IMR-90 (cell line): Measurements from ENCODE around the gene BCAT1. TPM values are rescaled to one million over a fixed set of nuclear protein-coding genes. Genes with fewer than 3 reads are reported as not detected.

Experiments
- ATAC-seq: fragments of 200-7000 bp; cut with Tn5 transposase; 2 replicates; pipeline ENCODE4 v1.9.1; 2020; ENCODE audit warnings: low read depth, mild to moderate bottlenecking, moderate library complexity
- BruUV-seq: library from RNA; stranded (reverse); fragments of 400-500 nt; replicated peaks from 2 replicates; lab custom pipeline; 2021; lab: Mats Ljungman, UMichigan
- CTCF ChIA-PET: fragments of 300-600 bp; formaldehyde crosslinking; extraction: SDS; loops from one replicate; lab custom pipeline; 2021; ENCODE audit warnings: antibody characterized with exemption; lab: Yijun Ruan, JAX
- POLR2A ChIA-PET: fragments of 300-600 bp; sonication (Branson Sonifier 250); formaldehyde crosslinking; loops from one replicate; lab custom pipeline; 2022; ENCODE audit warnings: antibody characterized with exemption; ENCODE audit not compliant: unreplicated experiment; lab: Charles Lee
- DNase-seq: peaks from one replicate; pipeline ENCODE4 v3.0.0; 2013
- H2AFZ ChIP-seq: replicated peaks from 2 replicates; pipeline ENCODE3; 2013; ENCODE audit warnings: low read length, mild to moderate bottlenecking; ENCODE audit not compliant: poor library complexity
- H2AK5ac ChIP-seq: 2 replicates; pipeline ENCODE4 v1.6.1; 2013; ENCODE audit warnings: low read depth, low read length, inconsistent platforms
- H2AK9ac ChIP-seq: replicated peaks from 2 replicates; pipeline ENCODE3; 2013; ENCODE audit warnings: mild to moderate bottlenecking, low read depth, low read length, moderate library complexity; ENCODE audit not compliant: poor library complexity
- H2BK120ac ChIP-seq: 2 replicates; pipeline ENCODE4 v1.6.1; 2013; ENCODE audit warnings: low read depth, low read length, inconsistent platforms
- H2BK15ac ChIP-seq: 3 replicates; pipeline ENCODE4 v1.6.1; 2013; ENCODE audit warnings: low read depth, low read length, inconsistent platforms
- H2BK20ac ChIP-seq: 2 replicates; pipeline ENCODE4 v1.6.1; 2013; ENCODE audit warnings: low read depth, mild to moderate bottlenecking, inconsistent platforms, low read length, moderate library complexity
- H2BK5ac ChIP-seq: 2 replicates; pipeline ENCODE4 v1.6.1; 2013; ENCODE audit warnings: mild to moderate bottlenecking, low read depth, low read length, inconsistent platforms; ENCODE audit not compliant: poor library complexity, severe bottlenecking
- H3K14ac ChIP-seq: replicated peaks from 2 replicates; pipeline ENCODE4 v1.6.1; 2013; ENCODE audit warnings: low read depth, low read length, inconsistent platforms
- H3K18ac ChIP-seq: 2 replicates; pipeline ENCODE4 v1.6.1; 2013; ENCODE audit warnings: low read depth, low read length, control low read depth
- H3K23ac ChIP-seq: 2 replicates; pipeline ENCODE4 v1.6.1; 2013; ENCODE audit warnings: low read depth, low read length, inconsistent platforms
- H3K27ac ChIP-seq: 2 replicates; pipeline ENCODE4 v1.5.1; 2013; ENCODE audit warnings: mild to moderate bottlenecking, control low read depth, low read length; ENCODE audit not compliant: insufficient read depth
- H3K27me3 ChIP-seq: 2 replicates; pipeline ENCODE4 v1.6.1; 2013; ENCODE audit warnings: low read length; ENCODE audit not compliant: control insufficient read depth, insufficient read depth
- H3K36me3 ChIP-seq: 2 replicates; pipeline ENCODE4 v1.6.1; 2013; ENCODE audit warnings: low read length, mixed read lengths; ENCODE audit not compliant: control insufficient read depth, insufficient read depth
- H3K4ac ChIP-seq: 2 replicates; pipeline ENCODE4 v1.6.1; 2013; ENCODE audit warnings: low read depth, low read length, inconsistent platforms
- H3K4me1 ChIP-seq: 2 replicates; pipeline ENCODE4 v1.6.1; 2013; ENCODE audit warnings: low read length, mixed read lengths; ENCODE audit not compliant: control insufficient read depth, insufficient read depth
- H3K4me2 ChIP-seq: 2 replicates; pipeline ENCODE4 v1.6.1; 2013; ENCODE audit warnings: low read depth, mild to moderate bottlenecking, control low read depth, low read length, moderate library complexity
- H3K4me3 ChIP-seq: 2 replicates; pipeline ENCODE4 v1.5.1; 2013; ENCODE audit warnings: low read depth, mild to moderate bottlenecking, control low read depth, low read length, moderate library complexity; ENCODE audit not compliant: insufficient read depth
- H3K56ac ChIP-seq: 2 replicates; pipeline ENCODE4 v1.6.1; 2013; ENCODE audit warnings: low read length, inconsistent platforms; ENCODE audit not compliant: insufficient read depth; ENCODE audit errors: extremely low read depth
- H3K79me1 ChIP-seq, 2 experiments: 2 replicates each; pipeline ENCODE4 v1.6.1; 2013; ENCODE audit warnings: low read length in 2 of 2, inconsistent platforms in 1 of 2, low read depth in 1 of 2
- H3K9ac ChIP-seq: 2 replicates; pipeline ENCODE4 v1.6.1; 2013; ENCODE audit warnings: low read depth, low read length, control low read depth
- H3K9me1 ChIP-seq: 2 replicates; pipeline ENCODE4 v1.6.1; 2013; ENCODE audit warnings: low read length, inconsistent platforms; ENCODE audit not compliant: insufficient read depth
- H3K9me3 ChIP-seq: 2 replicates; pipeline ENCODE4 v1.6.1; 2013; ENCODE audit warnings: low read length; ENCODE audit not compliant: control insufficient read depth, insufficient read depth
- H4K20me1 ChIP-seq: 2 replicates; pipeline ENCODE4 v1.6.1; 2013; ENCODE audit warnings: low read length, inconsistent platforms; ENCODE audit not compliant: insufficient read depth
- H4K5ac ChIP-seq: 2 replicates; pipeline ENCODE4 v1.6.1; 2013; ENCODE audit warnings: mild to moderate bottlenecking, low read depth, low read length, control low read depth
- H4K8ac ChIP-seq, 2 experiments: 2 replicates each; pipeline ENCODE4 v1.6.1; 2013; ENCODE audit warnings: low read depth in 2 of 2, low read length in 2 of 2, control low read depth in 1 of 2, inconsistent platforms in 1 of 2
- H4K91ac ChIP-seq: 2 replicates; pipeline ENCODE4 v1.6.1; 2013; ENCODE audit warnings: low read depth, low read length, inconsistent platforms; ENCODE audit not compliant: insufficient read depth
- CHD1 ChIP-seq: IDR thresholded peaks from 2 replicates; pipeline ENCODE4 v1.6.1; 2012; ENCODE audit warnings: low read depth, low read length, improper control_type of control experiment
- NFE2L2 ChIP-seq: fragments of 150-350 bp; IDR thresholded peaks from 2 replicates; pipeline ENCODE4 v1.6.1; 2016; ENCODE audit warnings: low read depth, mild to moderate bottlenecking, low read length
- RAD21 ChIP-seq: IDR thresholded peaks from 2 replicates; pipeline ENCODE4 v1.6.1; 2012; ENCODE audit warnings: low read length, improper control_type of control experiment
- USF2 ChIP-seq: fragments of 150-350 bp; IDR thresholded peaks from 2 replicates; pipeline ENCODE4 v1.6.1; 2017; ENCODE audit warnings: mild to moderate bottlenecking, antibody characterized with exemption, low read length, low read depth
- WGBS, 2 experiments: methylation state at CpG; one replicate each; pipeline versions ENCODE4 v1.1.5 to v1.1.7; 2013; ENCODE audit warnings: missing lambda C conversion rate in 2 of 2; ENCODE audit not compliant: insufficient read length in 1 of 2; ENCODE audit errors: extremely low coverage in 2 of 2; 5-methylcytosine and 5-hydroxymethylcytosine counted together
- dilution Hi-C: fragments of 300-500 bp; cut with HindIII; formaldehyde crosslinking; loops from one replicate; pipeline ENCODE4 v1.14.3; 2018; ENCODE audit warnings: low sequenced_read_pairs; ENCODE audit not compliant: unreplicated experiment
- in situ Hi-C: fragments of 300-500 bp; cut with MboI; formaldehyde crosslinking; loops from 3 replicates; pipeline ENCODE4 v1.14.3; 2019; ENCODE audit warnings: low sequenced_read_pairs, inconsistent platforms, mixed read lengths
- intact Hi-C: fragments of 100-400 bp; cut with micrococcal nuclease; formaldehyde crosslinking; loops from 2 replicates; pipeline ENCODE4 v1.10.0; 2022
- polyA plus RNA-seq, 3 experiments: library from polyadenylated mRNA; depleted of rRNA; stranded (reverse); fragments of >200 nt; gene quantifications; 2 replicates each; pipeline ENCODE4 v1.2.3, GENCODE V29; 2012; ENCODE audit warnings: low replicate concordance in 1 of 3
- total RNA-seq: library from RNA; depleted of rRNA; stranded (reverse); fragments of >200 nt; gene quantifications from 2 replicates; pipeline ENCODE4 v1.2.3, GENCODE V29; 2012

The BCAT1 gene
- total and polyA plus RNA-seq, 2 of the 4 experiments (the other 2 are of a cell fraction) = 30.4 to 683 TPM

GRCh38 chr12:24880732-24881131, 68.2 kb downstream of the BCAT1 start:
- Histone ChIP-seq H2BK20ac (no peak overlapping the region), H3K18ac (no peak overlapping the region), H3K9ac (no peak overlapping the region), H4K20me1 (peaks cover 4% of the 10 kb centered on the region; the same call in 1 of the 2 replicates), H2BK5ac (no peak overlapping the region), H3K4me3 (no peak overlapping the region), H3K14ac (no peak overlapping the region), H3K79me1 (peaks cover 28 to 67% of the 10 kb centered on the region in 2 experiments), H3K9me1 (peaks cover 7% of the 10 kb centered on the region; the same call in 1 of the 2 replicates), H3K27me3 (no peaks in the 10 kb centered on the region), H4K8ac (no peak overlapping the region), H4K91ac (no peak overlapping the region), H3K36me3 (peaks cover 24% of the 10 kb centered on the region), H3K4ac (no peak overlapping the region), H3K56ac (no peak overlapping the region), H2AFZ (no peak overlapping the region), H3K27ac (no peak overlapping the region), H3K9me3 (no peaks in the 10 kb centered on the region), H4K5ac (no peak overlapping the region), H3K23ac (no peak overlapping the region), H2BK120ac (no peak overlapping the region), H2AK5ac (no peak overlapping the region), H2AK9ac (no peak overlapping the region), H3K4me1 (no peaks in the 10 kb centered on the region), H2BK15ac (no peak overlapping the region), H3K4me2 (no peak overlapping the region)
- dilution Hi-C loops (no loop called here), intact Hi-C loops (no loop called here), in situ Hi-C loops (no loop called here)
- TF ChIP-seq CHD1 (no peak), NFE2L2 (no peak), USF2 (no peak), RAD21 (no peak)
- no CpG with 5 or more reads among the region's 5 CpGs for WGBS, 2 experiments
- no peak for DNase-seq
- POLR2A ChIA-PET = no interaction called here
- CTCF ChIA-PET = no interaction called here
- no TSS peak for BruUV-seq
- ATAC-seq = no peak
